Ovary (tissue), 9 donors: Measurements from ENCODE around the gene IGFL3. TPM values are rescaled to one million over a fixed set of nuclear protein-coding genes. Genes with fewer than 3 reads are reported as not detected.

Source experiments
- DNase-seq, 5 donors: peaks; one replicate each; pipeline ENCODE4 v3.0.0-alpha.2; 2019 to 2020
- H3K27ac ChIP-seq, 2 donors: fragments of 200-600 bp; one replicate each; pipeline versions ENCODE4 v1.5.1 to v1.8.0; 2019 to 2022
- H3K27me3 ChIP-seq: fragments of 200-600 bp; one replicate; pipeline ENCODE4 v1.8.0; 2022
- H3K36me3 ChIP-seq: fragments of 200-600 bp; sonication (generic); one replicate; pipeline ENCODE4 v1.5.1; 2019
- H3K4me1 ChIP-seq: one replicate; pipeline ENCODE4 v1.8.1; 2013; ENCODE audit warnings: mild to moderate bottlenecking, moderate library complexity; ENCODE audit not compliant: insufficient read depth
- H3K4me3 ChIP-seq: fragments of 200-600 bp; sonication (generic); one replicate; pipeline ENCODE4 v1.5.1; 2017
- H3K9me3 ChIP-seq, 2 donors: fragments of 200-600 bp in 1 of 2; sonication (generic) in 1 of 2; one replicate each; pipeline versions ENCODE4 v1.5.1 to v1.8.1; 2013 to 2019; ENCODE audit warnings: mild to moderate bottlenecking in 1 of 2, moderate library complexity in 1 of 2
- EP300 ChIP-seq: sonication (generic); formaldehyde crosslinking; IDR thresholded peaks from one replicate; pipeline ENCODE4 v1.6.1; 2017; ENCODE audit warnings: antibody characterized with exemption
- POLR2A ChIP-seq: fragments of 450-650 bp; IDR thresholded peaks from one replicate; pipeline ENCODE4 v1.6.1; 2017; ENCODE audit warnings: antibody characterized with exemption, mild to moderate bottlenecking, moderate library complexity
- WGBS, 3 donors: extraction: QIAGEN DNeasy Blood & Tissue Kit in 1 of 3; methylation state at CpG; one replicate each; pipeline versions ENCODE4 v1.1.5 to v1.1.7; 2013 to 2017; 5-methylcytosine and 5-hydroxymethylcytosine counted together
- intact Hi-C, 4 donors: fragments of 100-400 bp; cut with DNase I; formaldehyde crosslinking; loops; one replicate each; pipeline versions ENCODE4 v1.11.0 to v1.15.1; 2022 to 2023
- polyA plus RNA-seq, 2 donors: library from polyadenylated mRNA; stranded (reverse); fragments of 200-250 nt in 1 of 2; fragments of 350-450 nt in 1 of 2; fragmentation: Illumina TruSeq in 1 of 2; extraction: RNeasy Lipid Tissue Mini Kit (QIAGEN cat#74804) in 1 of 2; gene quantifications; one replicate each; pipeline ENCODE4 v1.2.3, GENCODE V29; 2013 to 2014
- total RNA-seq, 7 donors: library from RNA; depleted of rRNA in 2 of 7; stranded (reverse); fragments of >200 nt in 2 of 7; fragmentation: NEBNext Ultra II Directional in 3 of 7; extraction: Animal tissue kit (Norgen Biotek cat#: 25700) in 3 of 7; gene quantifications; one replicate each; pipeline versions ENCODE4 v1.1.0 to v1.2.4, GENCODE V29; 2016 to 2023
- TF ChIP-seq, protein P1 (sequence below), 3 donors: fragments of 450-650 bp in 2 of 3; fragments of 200-600 bp in 1 of 3; IDR thresholded peaks; one replicate each; pipeline versions ENCODE4 v1.5.1 to v1.8.0; 2016 to 2022; ENCODE audit warnings: antibody characterized with exemption in 3 of 3, mild to moderate bottlenecking in 1 of 3
- donor health status: DM: no; HTN: no; CAD: no; lungs with moderate emphysema.
- donor health status: DM: no; HTN: no; CAD: no.
- donor health status: Bipolar disorder and iron deficiency.
- donor health status: DM: yes; HTN: yes; CAD: no.
- donor health status: DM: no; HTN: no; CAD: no.
- donor health status: DM: yes; HTN: yes; CAD: no.

IGFL3 gene
- total and polyA plus RNA-seq, 9 donors = not detected

DNA sequence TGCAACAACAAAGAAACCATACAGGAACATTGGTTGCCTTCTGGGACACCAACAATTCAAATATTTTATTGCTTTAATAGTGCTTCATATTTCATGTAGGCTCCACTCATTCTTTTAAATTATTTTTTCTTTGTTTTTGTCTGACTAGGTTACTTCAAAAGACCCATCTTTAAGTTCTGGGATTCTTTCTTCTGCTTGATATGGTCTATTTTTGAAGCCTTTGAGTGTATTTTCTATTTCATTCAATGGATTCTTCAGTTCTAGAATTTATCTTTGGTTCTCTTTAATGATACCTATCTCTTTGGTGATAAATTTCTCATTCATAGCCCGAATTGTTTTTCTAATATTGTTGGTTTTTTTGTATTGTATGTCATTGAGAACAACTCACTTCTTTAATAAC is 38.6 kb downstream of the IGFL3 start:
- TF ChIP-seq POLR2A (no peak), EP300 (no peak)
- TF ChIP-seq, protein P1, sequence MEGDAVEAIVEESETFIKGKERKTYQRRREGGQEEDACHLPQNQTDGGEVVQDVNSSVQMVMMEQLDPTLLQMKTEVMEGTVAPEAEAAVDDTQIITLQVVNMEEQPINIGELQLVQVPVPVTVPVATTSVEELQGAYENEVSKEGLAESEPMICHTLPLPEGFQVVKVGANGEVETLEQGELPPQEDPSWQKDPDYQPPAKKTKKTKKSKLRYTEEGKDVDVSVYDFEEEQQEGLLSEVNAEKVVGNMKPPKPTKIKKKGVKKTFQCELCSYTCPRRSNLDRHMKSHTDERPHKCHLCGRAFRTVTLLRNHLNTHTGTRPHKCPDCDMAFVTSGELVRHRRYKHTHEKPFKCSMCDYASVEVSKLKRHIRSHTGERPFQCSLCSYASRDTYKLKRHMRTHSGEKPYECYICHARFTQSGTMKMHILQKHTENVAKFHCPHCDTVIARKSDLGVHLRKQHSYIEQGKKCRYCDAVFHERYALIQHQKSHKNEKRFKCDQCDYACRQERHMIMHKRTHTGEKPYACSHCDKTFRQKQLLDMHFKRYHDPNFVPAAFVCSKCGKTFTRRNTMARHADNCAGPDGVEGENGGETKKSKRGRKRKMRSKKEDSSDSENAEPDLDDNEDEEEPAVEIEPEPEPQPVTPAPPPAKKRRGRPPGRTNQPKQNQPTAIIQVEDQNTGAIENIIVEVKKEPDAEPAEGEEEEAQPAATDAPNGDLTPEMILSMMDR (IDR thresholded peaks at IDR 0.05) = no peak
- intact Hi-C loops = loop anchor here in 1 of 4 donors (10.0 kb wide), 1 partner anchor 179 kb away; no protein-coding TSS in a partner anchor
- WGBS, 3 donors = 36 to 48% (median 47%) methylated on average over 1 of the region's 1 CpG
- H3K4me3 ChIP-seq = no peak overlapping the region
- no peaks in the 10 kb centered on the region for H3K9me3 ChIP-seq
- no peak overlapping the region for H3K27ac ChIP-seq
- H3K4me1 ChIP-seq = no peaks in the 10 kb centered on the region
- no peaks in the 10 kb centered on the region for H3K27me3 ChIP-seq
- no peak for DNase-seq
- H3K36me3 ChIP-seq = no peaks in the 10 kb centered on the region

DNA sequence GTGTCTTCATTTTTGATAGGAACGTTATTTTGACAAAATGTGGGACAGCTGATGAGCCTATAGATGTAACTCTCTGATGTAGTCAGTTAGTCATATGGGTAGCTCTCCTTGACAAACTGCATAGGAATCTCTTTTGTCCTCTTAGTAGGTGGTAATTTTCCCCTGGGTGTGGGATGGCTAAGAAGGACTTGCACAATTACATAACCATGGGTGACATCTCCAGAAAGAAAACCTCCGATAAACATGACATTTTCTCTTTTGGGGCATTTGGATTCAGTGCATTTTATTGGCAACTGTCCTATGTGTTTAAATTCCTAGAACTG is 41.8 kb downstream of the IGFL3 start:
- no peaks in the 10 kb centered on the region for H3K36me3 ChIP-seq
- H3K27ac ChIP-seq = no peak overlapping the region
- H3K4me1 ChIP-seq = no peaks in the 10 kb centered on the region
- H3K27me3 ChIP-seq = no peaks in the 10 kb centered on the region
- DNase-seq = no peak
- WGBS, 3 donors = 59 to 68% (median 59%) methylated on average over 2 of the region's 2 CpGs
- TF ChIP-seq, protein P1 (IDR thresholded peaks at IDR 0.05) = no peak
- TF ChIP-seq EP300 (no peak), POLR2A (no peak)
- H3K4me3 ChIP-seq = no peak overlapping the region
- intact Hi-C loops = loop anchor here in 1 of 4 donors (10.0 kb wide), 1 partner anchor 182 kb away; no protein-coding TSS in a partner anchor
- H3K9me3 ChIP-seq = peaks cover 0 to 5% of the 10 kb centered on the region in 2 donors

DNA sequence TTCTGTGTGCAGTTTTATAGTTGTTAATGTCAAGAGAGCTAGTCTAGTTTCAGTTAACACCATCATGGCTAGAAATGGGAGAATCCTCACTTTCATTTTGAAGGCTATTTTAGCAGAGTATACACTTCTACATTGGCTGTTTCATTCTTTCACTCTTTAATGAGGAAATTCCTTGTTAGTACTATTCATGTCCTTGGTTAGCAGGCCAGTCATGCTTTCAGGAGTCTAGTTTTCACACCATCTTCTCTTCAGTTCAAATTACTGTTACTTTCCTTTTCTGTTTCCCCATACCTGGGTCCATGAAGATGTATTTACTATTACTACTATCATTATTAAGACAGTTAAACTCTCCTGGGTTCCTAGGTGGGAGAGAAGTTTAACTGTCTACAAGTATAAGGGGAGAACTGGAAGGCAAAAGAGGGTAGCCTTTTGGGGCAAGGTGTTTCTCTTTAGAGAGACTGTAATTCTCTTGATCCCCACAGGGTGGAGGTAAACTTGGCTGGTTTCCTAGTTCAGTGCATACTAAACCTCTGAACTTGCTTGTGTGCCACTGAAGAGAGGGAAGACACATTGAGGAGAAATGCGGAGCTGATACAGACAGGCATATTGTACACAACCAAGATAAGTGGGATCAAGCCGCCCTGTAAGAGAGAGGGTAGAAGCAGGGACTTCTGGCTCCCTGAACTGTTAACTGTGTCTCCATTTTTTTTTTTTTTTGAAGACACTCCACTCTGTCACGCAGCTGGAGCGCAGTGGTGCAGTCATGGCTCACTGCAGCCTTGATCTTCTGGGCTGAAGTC is 42.4 kb downstream of the IGFL3 start:
- Histone ChIP-seq H3K27ac (no peak overlapping the region), H3K4me3 (no peak overlapping the region), H3K4me1 (peaks cover 3% of the 10 kb centered on the region), H3K9me3 (peaks cover 0 to 5% of the 10 kb centered on the region in 2 donors), H3K36me3 (no peaks in the 10 kb centered on the region), H3K27me3 (no peaks in the 10 kb centered on the region)
- 42 to 53% (median 49%) methylated on average over 4 of the region's 4 CpGs for WGBS, 3 donors
- intact Hi-C loops = loop anchor here in 1 of 4 donors (10.0 kb wide), 1 partner anchor 183 kb away; no protein-coding TSS in a partner anchor
- no peak for DNase-seq
- TF ChIP-seq, protein P1 (IDR thresholded peaks at IDR 0.05) = peak in 1 of 3 donors; percentile 24
- TF ChIP-seq EP300 = no peak
- TF ChIP-seq POLR2A = no peak

DNA sequence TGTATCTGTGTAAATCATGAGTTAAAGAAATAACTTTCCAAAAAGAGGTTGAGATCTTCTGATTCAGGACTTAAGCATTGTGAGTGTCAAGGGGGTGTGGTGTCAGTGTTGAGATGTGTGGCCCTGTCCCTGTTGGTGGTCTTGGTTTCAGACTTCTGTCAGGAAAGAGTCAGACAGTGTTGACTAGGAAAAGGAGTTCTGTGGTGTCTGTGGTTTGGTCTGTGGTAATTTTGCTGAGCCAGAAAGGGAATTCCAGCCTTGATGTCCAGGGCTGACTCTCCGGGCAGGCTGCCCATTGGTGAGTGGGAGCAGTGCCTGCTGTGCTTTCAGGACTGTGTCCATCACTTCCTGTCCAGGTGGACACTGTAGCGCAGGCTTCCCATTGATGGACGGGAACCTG is 43.9 kb downstream of the IGFL3 start:
- Histone ChIP-seq H3K27me3 (peaks cover 3% of the 10 kb centered on the region), H3K9me3 (peaks cover 0 to 5% of the 10 kb centered on the region in 2 donors), H3K36me3 (no peaks in the 10 kb centered on the region), H3K4me1 (peaks cover 3% of the 10 kb centered on the region), H3K4me3 (no peak overlapping the region), H3K27ac (no peak overlapping the region)
- DNase-seq = peak in 2 of 5 donors; percentile 24 to 44
- intact Hi-C loops = loop anchor here in 1 of 4 donors (10.0 kb wide), 1 partner anchor 184 kb away; no protein-coding TSS in a partner anchor
- TF ChIP-seq EP300 (no peak), POLR2A (no peak)
- TF ChIP-seq, protein P1 (IDR thresholded peaks at IDR 0.05) = no peak
- 10 to 19% (median 11%) methylated on average over 3 of the region's 3 CpGs for WGBS, 3 donors
